WTC11 (cell line): ENCODE data around the gene RNF169. TPM values are rescaled to one million over a fixed set of nuclear protein-coding genes. Genes with fewer than 3 reads are reported as not detected.

Experiments
- ATAC-seq: fragments of 200-7000 bp; cut with Tn5 transposase; 2 replicates; pipeline ENCODE4 v1.10.0; 2021; ENCODE audit warnings: mild to moderate bottlenecking, moderate library complexity
- CTCF ChIA-PET: fragments of 300-600 bp; sonication (Branson Sonifier 250); formaldehyde crosslinking; loops from one replicate; lab custom pipeline; 2021; ENCODE audit warnings: antibody characterized with exemption; lab: Charles Lee
- POLR2A ChIA-PET: fragments of 350-600 bp; sonication (Branson Sonifier 250); formaldehyde crosslinking; loops from one replicate; lab custom pipeline; 2021; ENCODE audit warnings: antibody characterized with exemption; lab: Charles Lee
- DNase-seq: peaks from one replicate; pipeline ENCODE4 v3.0.0; 2021; ENCODE audit warnings: low spot score
- H3K27ac Mint-ChIP-seq: 2 replicates; pipeline ENCODE4 v1.8.0; 2021; ENCODE audit warnings: mixed read lengths
- H3K27me3 Mint-ChIP-seq: 2 replicates; pipeline ENCODE4 v1.8.0; 2021; ENCODE audit warnings: low read depth, mild to moderate bottlenecking, moderate library complexity, mixed read lengths
- H3K36me3 Mint-ChIP-seq: 2 replicates; pipeline ENCODE4 v1.8.0; 2021; ENCODE audit warnings: mixed read lengths
- H3K4me1 Mint-ChIP-seq: 2 replicates; pipeline ENCODE4 v1.8.0; 2022; ENCODE audit warnings: mixed read lengths
- H3K4me3 Mint-ChIP-seq: 2 replicates; pipeline ENCODE4 v1.8.0; 2021; ENCODE audit warnings: mild to moderate bottlenecking, moderate library complexity, mixed read lengths
- H3K9me3 Mint-ChIP-seq: 2 replicates; pipeline ENCODE4 v1.8.0; 2021; ENCODE audit warnings: mixed read lengths
- AFF4 ChIP-seq: sonication (generic); formaldehyde crosslinking; IDR thresholded peaks from 2 replicates; pipeline ENCODE4 v1.8.1; 2023; ENCODE audit warnings: mild to moderate bottlenecking, missing genetic modification reagents, borderline replicate concordance
- ATF1 ChIP-seq: sonication (generic); formaldehyde crosslinking; IDR thresholded peaks from 2 replicates; pipeline ENCODE4 v1.8.1; 2023; ENCODE audit warnings: mild to moderate bottlenecking, moderate library complexity, missing genetic modification reagents
- CDX4 ChIP-seq: fragments of 250-450 bp; sonication (Bioruptor Pico); IDR thresholded peaks from 2 replicates; pipeline ENCODE4 v1.9.0; 2021; ENCODE audit warnings: moderate library complexity, mild to moderate bottlenecking, inconsistent platforms, borderline replicate concordance
- CTCF ChIP-seq: fragments of 200-600 bp; IDR thresholded peaks from 2 replicates; pipeline ENCODE4 v1.8.0; 2022; ENCODE audit warnings: antibody characterized with exemption
- ESRRA ChIP-seq: sonication (generic); formaldehyde crosslinking; IDR thresholded peaks from 2 replicates; pipeline ENCODE4 v1.8.1; 2022; ENCODE audit warnings: mild to moderate bottlenecking, missing genetic modification reagents, borderline replicate concordance
- ETV6 ChIP-seq: sonication (generic); formaldehyde crosslinking; IDR thresholded peaks from 2 replicates; pipeline ENCODE4 v1.8.1; 2022; ENCODE audit warnings: mild to moderate bottlenecking, missing genetic modification reagents
- FOXP4 ChIP-seq: sonication (generic); formaldehyde crosslinking; IDR thresholded peaks from 2 replicates; pipeline ENCODE4 v1.8.0; 2022; ENCODE audit warnings: mild to moderate bottlenecking, missing genetic modification reagents
- JAZF1 ChIP-seq: fragments of 250-450 bp; sonication (Bioruptor Pico); IDR thresholded peaks from 2 replicates; pipeline ENCODE4 v1.9.0; 2021; ENCODE audit warnings: moderate library complexity, mild to moderate bottlenecking, inconsistent platforms
- JUN ChIP-seq: sonication (generic); formaldehyde crosslinking; IDR thresholded peaks from 2 replicates; pipeline ENCODE4 v1.8.0; 2023; ENCODE audit warnings: mild to moderate bottlenecking, missing genetic modification reagents
- MLX ChIP-seq: sonication (generic); formaldehyde crosslinking; IDR thresholded peaks from 2 replicates; pipeline ENCODE4 v1.8.1; 2023; ENCODE audit warnings: mild to moderate bottlenecking, missing genetic modification reagents, moderate library complexity
- NR1H2 ChIP-seq: sonication (generic); formaldehyde crosslinking; IDR thresholded peaks from 2 replicates; pipeline ENCODE4 v1.9.0; 2021; ENCODE audit warnings: mild to moderate bottlenecking, moderate library complexity, missing genetic modification reagents
- NR2C2 ChIP-seq: sonication (generic); formaldehyde crosslinking; IDR thresholded peaks from 2 replicates; pipeline ENCODE4 v1.8.0; 2022; ENCODE audit warnings: mild to moderate bottlenecking, missing genetic modification reagents
- PRRX2 ChIP-seq: fragments of 250-450 bp; sonication (Bioruptor Pico); IDR thresholded peaks from 2 replicates; pipeline ENCODE4 v1.8.0; 2021; ENCODE audit warnings: mild to moderate bottlenecking
- USF2 ChIP-seq: sonication (generic); formaldehyde crosslinking; IDR thresholded peaks from 2 replicates; pipeline ENCODE4 v1.8.1; 2023; ENCODE audit warnings: mild to moderate bottlenecking, missing genetic modification reagents, moderate library complexity
- ZNF232 ChIP-seq: sonication (generic); formaldehyde crosslinking; IDR thresholded peaks from 2 replicates; pipeline ENCODE4 v1.8.0; 2022; ENCODE audit warnings: mild to moderate bottlenecking, missing genetic modification reagents
- ZNF263 ChIP-seq: sonication (generic); formaldehyde crosslinking; IDR thresholded peaks from 2 replicates; pipeline ENCODE4 v1.8.1; 2022; ENCODE audit warnings: low read depth, mild to moderate bottlenecking, moderate library complexity, missing genetic modification reagents
- ZNF416 ChIP-seq: fragments of 250-450 bp; sonication (Bioruptor Pico); IDR thresholded peaks from 2 replicates; pipeline ENCODE4 v1.9.0; 2021; ENCODE audit warnings: mild to moderate bottlenecking, inconsistent platforms
- ZSCAN18 ChIP-seq: fragments of 250-450 bp; sonication (Bioruptor Pico); IDR thresholded peaks from 2 replicates; pipeline ENCODE4 v2.1.2; 2022; ENCODE audit warnings: mild to moderate bottlenecking, moderate library complexity
- total RNA-seq: library from RNA; stranded (reverse); gene quantifications from 3 replicates; pipeline ENCODE4 v1.2.3, GENCODE V29; 2021
- TF ChIP-seq, protein P1 (sequence below): fragments of 250-450 bp; sonication (Bioruptor Pico); IDR thresholded peaks from 2 replicates; pipeline ENCODE4 v1.8.0; 2021; ENCODE audit warnings: mild to moderate bottlenecking
- TF ChIP-seq, protein P2 (sequence below): sonication (generic); formaldehyde crosslinking; IDR thresholded peaks from 2 replicates; pipeline ENCODE4 v1.8.0; 2022; ENCODE audit warnings: mild to moderate bottlenecking, missing genetic modification reagents

The RNF169 gene
- total RNA-seq, 1 experiment from 2014 or later: 13.6 TPM

- CTCF ChIA-PET: interaction anchor here (0.5 to 4.6 kb wide), 54 partner anchors 8 to 1450 kb away, joined by 3 to 263 read pairs (median 4); partner anchors contain the start of genes CHRDL2, LIPT2, NEU3 and RNF169
- no peaks in the 10 kb centered on the region; the same call in 1 of the 2 replicates for H3K27me3 Mint-ChIP-seq
- no peaks in the 10 kb centered on the region for H3K9me3 Mint-ChIP-seq
- POLR2A ChIA-PET: interaction anchor here (1.3 kb wide), 1 partner anchor 24 kb away, joined by 3 read pairs; no protein-coding TSS in a partner anchor
- H3K4me1 Mint-ChIP-seq: peaks cover 2% of the 10 kb centered on the region
- no peak overlapping the region for H3K27ac Mint-ChIP-seq
- DNase-seq: peak; percentile 81
- no peak overlapping the region for H3K4me3 Mint-ChIP-seq
- peak; percentile 91 for ATAC-seq
- TF ChIP-seq ATF1 (CRISPR knock-in tag) (no peak), JUN (no peak), CDX4 (CRISPR knock-in tag) (no peak), PRRX2 (CRISPR knock-in tag) (no peak), ZNF263 (CRISPR knock-in tag) (no peak), CTCF (peak; percentile 87), FOXP4 (no peak), JAZF1 (CRISPR knock-in tag) (no peak), NR2C2 (no peak)
- TF ChIP-seq, all 79 proteins: peak for 1
- no peaks in the 10 kb centered on the region for H3K36me3 Mint-ChIP-seq
Observed at GRCh38 chr11:74702383-74703007, 46.2 kb upstream of the RNF169 start.

- ChIA-PET CTCF (interaction anchor here (0.7 to 4.6 kb wide), 16 partner anchors 7 to 545 kb away, joined by 3 to 263 read pairs (median 8); partner anchors contain the start of gene RNF169), POLR2A (no interaction called here)
- Mint-ChIP-seq H3K4me3 (no peak overlapping the region), H3K27me3 (no peaks in the 10 kb centered on the region; the same call in 1 of the 2 replicates), H3K4me1 (no peaks in the 10 kb centered on the region), H3K27ac (no peak overlapping the region), H3K36me3 (no peaks in the 10 kb centered on the region), H3K9me3 (no peaks in the 10 kb centered on the region)
- DNase-seq: no peak
- ATAC-seq: no peak
- TF ChIP-seq USF2 (CRISPR knock-in tag) (no peak), ZSCAN18 (CRISPR knock-in tag) (no peak), CDX4 (CRISPR knock-in tag) (no peak), AFF4 (CRISPR knock-in tag) (no peak), ZNF416 (CRISPR knock-in tag) (no peak), NR1H2 (no peak), ETV6 (CRISPR knock-in tag) (no peak), ESRRA (no peak), ZNF232 (CRISPR knock-in tag) (no peak), MLX (CRISPR knock-in tag) (no peak)
- TF ChIP-seq, protein P1, sequence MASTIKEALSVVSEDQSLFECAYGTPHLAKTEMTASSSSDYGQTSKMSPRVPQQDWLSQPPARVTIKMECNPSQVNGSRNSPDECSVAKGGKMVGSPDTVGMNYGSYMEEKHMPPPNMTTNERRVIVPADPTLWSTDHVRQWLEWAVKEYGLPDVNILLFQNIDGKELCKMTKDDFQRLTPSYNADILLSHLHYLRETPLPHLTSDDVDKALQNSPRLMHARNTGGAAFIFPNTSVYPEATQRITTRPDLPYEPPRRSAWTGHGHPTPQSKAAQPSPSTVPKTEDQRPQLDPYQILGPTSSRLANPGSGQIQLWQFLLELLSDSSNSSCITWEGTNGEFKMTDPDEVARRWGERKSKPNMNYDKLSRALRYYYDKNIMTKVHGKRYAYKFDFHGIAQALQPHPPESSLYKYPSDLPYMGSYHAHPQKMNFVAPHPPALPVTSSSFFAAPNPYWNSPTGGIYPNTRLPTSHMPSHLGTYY (CRISPR knock-in tag): no peak
- TF ChIP-seq, protein P2, sequence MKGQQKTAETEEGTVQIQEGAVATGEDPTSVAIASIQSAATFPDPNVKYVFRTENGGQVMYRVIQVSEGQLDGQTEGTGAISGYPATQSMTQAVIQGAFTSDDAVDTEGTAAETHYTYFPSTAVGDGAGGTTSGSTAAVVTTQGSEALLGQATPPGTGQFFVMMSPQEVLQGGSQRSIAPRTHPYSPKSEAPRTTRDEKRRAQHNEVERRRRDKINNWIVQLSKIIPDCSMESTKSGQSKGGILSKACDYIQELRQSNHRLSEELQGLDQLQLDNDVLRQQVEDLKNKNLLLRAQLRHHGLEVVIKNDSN (CRISPR knock-in tag): no peak
Observed at GRCh38 chr11:74703211-74703610, 45.4 kb upstream of the RNF169 start.
